HepG2 (cell line): Measurements from ENCODE around the gene CFD. TPM values are rescaled to one million over a fixed set of nuclear protein-coding genes. Genes with fewer than 3 reads are reported as not detected.

ENCODE experiments used
- ATAC-seq: fragments of 200-7000 bp; cut with Tn5 transposase; 3 replicates; pipeline ENCODE4 v1.9.1; 2020; ENCODE audit warnings: mild to moderate bottlenecking, moderate library complexity
- BruUV-seq: library from RNA; stranded (reverse); fragments of 400-500 nt; replicated peaks from 2 replicates; lab custom pipeline; 2021; lab: Mats Ljungman, UMichigan
- CTCF ChIA-PET: fragments of 300-600 bp; formaldehyde crosslinking; extraction: SDS; loops from one replicate; lab custom pipeline; 2021; ENCODE audit warnings: low total read pairs, inconsistent platforms, low intra/inter-chr PET ratio; lab: Yijun Ruan, JAX
- POLR2A ChIA-PET: fragments of 350-600 bp; sonication (Branson Sonifier 250); formaldehyde crosslinking; loops from one replicate; lab custom pipeline; 2020; ENCODE audit warnings: antibody characterized with exemption, inconsistent platforms; lab: Yijun Ruan, JAX
- DNase-seq: peaks from one replicate; pipeline ENCODE4 v3.0.0-alpha.2; 2015; ENCODE audit warnings: low spot score
- FAIRE-seq: peaks from 3 replicates; lab custom pipeline; 2011; peaks lifted over from hg19 to GRCh38; lab: Jason Lieb, UNC
- H2AFZ ChIP-seq: one replicate; pipeline ENCODE4 v1.6.1; 2011; ENCODE audit warnings: low read length, inconsistent platforms
- H3K27ac ChIP-seq: fragments of 300-600 bp; 3 replicates; pipeline ENCODE4 v1.8.0; 2011; ENCODE audit warnings: mixed run types, mild to moderate bottlenecking, mixed read lengths, low read length, inconsistent platforms; ENCODE audit not compliant: insufficient read depth; ENCODE audit errors: extremely low read length
- H3K27me3 ChIP-seq, 2 experiments: fragments of 200-600 bp in 1 of 2; 2 replicates in 1 of 2; 3 replicates in 1 of 2; pipeline versions ENCODE4 v1.6.0 to v1.8.0; 2011; ENCODE audit warnings: low read length in 2 of 2, mild to moderate bottlenecking in 2 of 2, moderate library complexity in 2 of 2, inconsistent platforms in 1 of 2; ENCODE audit not compliant: insufficient read depth in 2 of 2, control insufficient read depth in 1 of 2
- H3K36me3 ChIP-seq, 2 experiments: fragments of 200-600 bp in 1 of 2; replicated peaks in 1 of 2; 2 replicates in 1 of 2; 3 replicates in 1 of 2; pipeline versions ENCODE4 v1.5.1 to v1.8.0; 2011; ENCODE audit warnings: low read length in 2 of 2, inconsistent platforms in 1 of 2; ENCODE audit not compliant: insufficient read depth in 2 of 2, control insufficient read depth in 1 of 2
- H3K4me1 ChIP-seq: 2 replicates; pipeline ENCODE4 v1.5.1; 2012; ENCODE audit warnings: low read length, inconsistent platforms; ENCODE audit not compliant: insufficient read depth
- H3K4me2 ChIP-seq: 2 replicates; pipeline ENCODE4 v1.6.0; 2011; ENCODE audit warnings: low read depth, low read length, inconsistent platforms
- H3K4me3 ChIP-seq, 3 experiments: fragments of 200-600 bp in 1 of 3; sonication (generic), shearing (Covaris generic) in 1 of 3; replicated peaks in 1 of 3; 2 replicates each; pipeline ENCODE4 v1.5.1; 2011 to 2016; ENCODE audit warnings: low read length in 3 of 3, inconsistent platforms in 2 of 3, low read depth in 2 of 3, mild to moderate bottlenecking in 2 of 3, control low read depth in 1 of 3, mixed read lengths in 1 of 3; ENCODE audit not compliant: insufficient read depth in 1 of 3
- H3K79me2 ChIP-seq: one replicate; pipeline ENCODE4 v1.6.1; 2011; ENCODE audit warnings: low read length, inconsistent platforms; ENCODE audit not compliant: insufficient read depth
- H3K9ac ChIP-seq: 2 replicates; pipeline ENCODE4 v1.6.0; 2011; ENCODE audit warnings: mild to moderate bottlenecking, low read depth, low read length, inconsistent platforms; ENCODE audit not compliant: insufficient read depth
- H3K9me3 ChIP-seq: 2 replicates; pipeline ENCODE4 v1.5.1; 2012; ENCODE audit warnings: mild to moderate bottlenecking, low read length
- H4K20me1 ChIP-seq: 2 replicates; pipeline ENCODE4 v1.6.0; 2011; ENCODE audit warnings: inconsistent platforms, mild to moderate bottlenecking, low read length, moderate library complexity; ENCODE audit not compliant: insufficient read depth
- AGO2 ChIP-seq: fragments of 200-400 bp; formaldehyde crosslinking; optimal IDR thresholded peaks from 2 replicates; pipeline ENCODE3; 2017; ENCODE audit warnings: mild to moderate bottlenecking, low read depth, low read length, moderate library complexity
- HNRNPL ChIP-seq: fragments of 200-400 bp; formaldehyde crosslinking; IDR thresholded peaks from 2 replicates; pipeline ENCODE4 v1.6.1; 2017; ENCODE audit warnings: mild to moderate bottlenecking, low read depth, low read length
- RBFOX2 ChIP-seq: fragments of 200-400 bp; formaldehyde crosslinking; IDR thresholded peaks from 2 replicates; pipeline ENCODE4 v1.6.1; 2017; ENCODE audit warnings: low read depth, mild to moderate bottlenecking, low read length
- ZNF513 ChIP-seq: sonication (generic); formaldehyde crosslinking; conservative IDR thresholded peaks from 2 replicates; pipeline ENCODE4 v1.5.0; 2020; ENCODE audit warnings: missing genetic modification reagents
- ZNF598 ChIP-seq: sonication (generic); formaldehyde crosslinking; IDR thresholded peaks from 2 replicates; pipeline ENCODE4 v1.5.1; 2020; ENCODE audit warnings: mild to moderate bottlenecking, missing genetic modification reagents, borderline replicate concordance
- WGBS: methylation state at CpG from one replicate; pipeline ENCODE4 v1.1.6; 2017; ENCODE audit warnings: low lambda C conversion rate; 5-methylcytosine and 5-hydroxymethylcytosine counted together
- in situ Hi-C: cut with HindIII; loops from 2 replicates; pipeline ENCODE4 v1.10.0; 2017; ENCODE audit warnings: low pct_unique_long_range_greater_than_20kb; ENCODE audit not compliant: extremely low pct_ligation_motif_present
- intact Hi-C: fragments of 100-400 bp; cut with micrococcal nuclease; formaldehyde crosslinking; loops from one replicate; pipeline ENCODE4 v1.10.0; 2022; ENCODE audit not compliant: unreplicated experiment
- polyA plus RNA-seq, 8 experiments: library from polyadenylated mRNA; depleted of rRNA in 3 of 8; stranded (reverse) in 7 of 8; unstranded in 1 of 8; fragments of >200 nt; fragmentation: Illumina TruSeq in 4 of 8; extraction: Trizol in 4 of 8; gene quantifications; 2 replicates each; pipeline versions ENCODE4 v1.2.1 to v1.2.3, GENCODE V29; 2011 to 2016; ENCODE audit warnings: low read depth in 4 of 8, missing spikeins in 1 of 8, mixed read lengths in 1 of 8; ENCODE audit not compliant: insufficient read depth in 1 of 8
- total RNA-seq, 5 experiments: library from RNA; depleted of rRNA; stranded (reverse); fragments of >200 nt; fragmentation: Illumina TruSeq; extraction: Trizol; gene quantifications; 2 replicates each; pipeline ENCODE4 v1.2.3, GENCODE V29; 2016; ENCODE audit warnings: low read depth in 1 of 5

CFD gene
- total and polyA plus RNA-seq, 2 of the 13 experiments (the other 11 are each of a cell fraction or from before 2014, with no cell fraction given) = 2.3 to 4.6 TPM

GRCh38 chr19:881385-882071, 22.1 kb downstream of the CFD start:
- Histone ChIP-seq H3K4me3 (no peak overlapping the region), H4K20me1 (no peaks in the 10 kb centered on the region), H2AFZ (no peak overlapping the region), H3K27me3 (no peaks in the 10 kb centered on the region), H3K79me2 (no peaks in the 10 kb centered on the region), H3K27ac (no peak overlapping the region), H3K9ac (no peak overlapping the region), H3K4me1 (0 out of 2 replicates have a peak, but pooled peaks cover under 1% of the 10 kb centered on the region)
- ATAC-seq (no peak), FAIRE-seq (no peak)
- in situ Hi-C loops = no loop called here
- POLR2A ChIA-PET = no interaction called here
- no TSS peak for BruUV-seq
- intact Hi-C loops = no loop called here
- WGBS = 93% methylated on average over 13 of the region's 34 CpGs
- TF ChIP-seq RBFOX2 (peak; percentile 44; the same call in 1 of the 2 replicates), ZNF513 (CRISPR knock-in tag) (no peak), AGO2 (peak; percentile 51)
- TF ChIP-seq, all 625 proteins: peak for 2
- no peak overlapping the region for H3K4me2 ChIP-seq
- CTCF ChIA-PET = no interaction called here
- H3K9me3 ChIP-seq = no peaks in the 10 kb centered on the region
- no peak for DNase-seq
- H3K36me3 ChIP-seq = peaks cover 16 to 27% of the 10 kb centered on the region in 2 experiments; a peak in 4 of 5 replicates

GRCh38 chr19:882871-883497, 23.5 kb downstream of the CFD start:
- H2AFZ ChIP-seq = no peak overlapping the region
- no peak overlapping the region for H3K27ac ChIP-seq
- H3K79me2 ChIP-seq = no peaks in the 10 kb centered on the region
- H4K20me1 ChIP-seq = no peaks in the 10 kb centered on the region
- POLR2A ChIA-PET = no interaction called here
- BruUV-seq = no TSS peak
- 98% methylated on average over 26 of the region's 30 CpGs for WGBS
- peaks cover 9% of the 10 kb centered on the region for H3K4me1 ChIP-seq
- no peak overlapping the region for H3K4me2 ChIP-seq
- FAIRE-seq (no peak), DNase-seq (no peak)
- H3K36me3 ChIP-seq = peaks cover 18 to 30% of the 10 kb centered on the region in 2 experiments; a peak in 4 of 5 replicates
- H3K4me3 ChIP-seq = no peak overlapping the region
- intact Hi-C loops = no loop called here
- TF ChIP-seq ZNF598 (CRISPR knock-in tag) = no peak
- peak; percentile 13 for TF ChIP-seq AGO2
- peak; percentile 74; the same call in 1 of the 2 replicates for TF ChIP-seq HNRNPL
- TF ChIP-seq, all 625 proteins: peak for 2
- H3K9ac ChIP-seq = no peak overlapping the region
- H3K9me3 ChIP-seq = no peaks in the 10 kb centered on the region
- no peak for ATAC-seq
- no peaks in the 10 kb centered on the region for H3K27me3 ChIP-seq
- in situ Hi-C loops = no loop called here
- CTCF ChIA-PET = no interaction called here
